Sigmoid colon (tissue), 4 donors: ENCODE results near the gene KCNT1.

Experiments
- CTCF ChIP-seq, 4 experiments: fragments of 450-650 bp in 3 of 4; fragments of 200-600 bp in 1 of 4; IDR thresholded peaks; one replicate each; pipeline ENCODE4 v1.5.1; 2016 to 2019; ENCODE audit warnings: antibody characterized with exemption in 4 of 4, mild to moderate bottlenecking in 3 of 4, moderate library complexity in 2 of 4
- POLR2A ChIP-seq, 2 donors: fragments of 450-650 bp; IDR thresholded peaks; one replicate each; pipeline ENCODE4 v1.6.1; 2016; ENCODE audit warnings: antibody characterized with exemption in 2 of 2, mild to moderate bottlenecking in 2 of 2, moderate library complexity in 2 of 2
- POLR2AphosphoS5 ChIP-seq, 4 donors: sonication (generic); formaldehyde crosslinking; IDR thresholded peaks; one replicate each; pipeline ENCODE4 v1.6.1; 2017; ENCODE audit warnings: antibody characterized with exemption in 4 of 4

GRCh38 chr9:135683401-135684034, 18.5 kb upstream of the KCNT1 start:
- no peak for TF ChIP-seq CTCF (IDR thresholded peaks at IDR 0.05)
- no peak for TF ChIP-seq POLR2A (IDR thresholded peaks at IDR 0.05)
- no peak for TF ChIP-seq POLR2AphosphoS5 (IDR thresholded peaks at IDR 0.05)
